Uterus (tissue), 4 donors: ENCODE measurements around the gene TMEM125. TPM values are rescaled to one million over a fixed set of nuclear protein-coding genes. Genes with fewer than 3 reads are reported as not detected.

ENCODE experiments used
- DNase-seq, 2 donors: peaks; one replicate each; pipeline ENCODE4 v3.0.0-alpha.2; 2019 to 2020
- H3K27ac ChIP-seq, 2 donors: fragments of 200-600 bp; sonication (generic); 1 replicate in 1 of 2; 2 replicates in 1 of 2; pipeline ENCODE4 v1.5.1; 2016 to 2018
- H3K27me3 ChIP-seq, 2 donors: fragments of 200-600 bp; sonication (generic); one replicate each; pipeline ENCODE4 v1.5.1; 2018 to 2019; ENCODE audit warnings: control low read depth in 1 of 2
- H3K36me3 ChIP-seq, 2 donors: fragments of 200-600 bp; sonication (generic); one replicate each; pipeline ENCODE4 v1.5.1; 2019; ENCODE audit warnings: control low read depth in 1 of 2
- H3K4me1 ChIP-seq, 2 donors: fragments of 200-600 bp; sonication (generic); one replicate each; pipeline ENCODE4 v1.5.1; 2018 to 2019; ENCODE audit warnings: control low read depth in 1 of 2
- H3K4me3 ChIP-seq, 2 donors: fragments of 200-600 bp; sonication (generic); 1 replicate in 1 of 2; 2 replicates in 1 of 2; pipeline ENCODE4 v1.5.1; 2018 to 2019; ENCODE audit warnings: mild to moderate bottlenecking in 1 of 2
- H3K9me3 ChIP-seq, 2 donors: fragments of 200-600 bp; sonication (generic); one replicate each; pipeline ENCODE4 v1.5.1; 2019; ENCODE audit warnings: control low read depth in 1 of 2
- CTCF ChIP-seq, 4 experiments: fragments of 200-600 bp in 2 of 4; fragments of 450-650 bp in 2 of 4; sonication (generic) in 2 of 4; IDR thresholded peaks; one replicate each; pipeline ENCODE4 v1.5.1; 2016 to 2019; ENCODE audit warnings: antibody characterized with exemption in 4 of 4, mild to moderate bottlenecking in 2 of 4, moderate library complexity in 1 of 4
- POLR2A ChIP-seq, 2 donors: fragments of 450-650 bp; IDR thresholded peaks; one replicate each; pipeline ENCODE4 v1.6.1; 2016; ENCODE audit warnings: antibody characterized with exemption in 2 of 2, mild to moderate bottlenecking in 1 of 2, moderate library complexity in 1 of 2
- intact Hi-C: fragments of 100-400 bp; cut with DNase I; formaldehyde crosslinking; loops from one replicate; pipeline ENCODE4 v1.15.1; 2023; ENCODE audit warnings: low total_unique reads
- total RNA-seq, 4 donors: library from RNA; depleted of rRNA in 3 of 4; stranded (reverse); fragments of >200 nt in 3 of 4; gene quantifications; one replicate each; pipeline versions ENCODE4 v1.1.0 to v1.2.4, GENCODE V29; 2014 to 2023
- donor health status: DM: yes; HTN: yes; CAD: no.

The TMEM125 gene
- total RNA-seq, 4 donors from 2014 or later, result 0.55 to 3.6 TPM; not detected in 2

- H3K4me1 ChIP-seq, result no peaks in the 10 kb centered on the region
- no peaks in the 10 kb centered on the region for H3K9me3 ChIP-seq
- intact Hi-C loops, result loop anchor here (10.0 kb wide), 1 partner anchor 190 kb away; no protein-coding TSS in a partner anchor
- H3K4me3 ChIP-seq, result no peak overlapping the region
- no peak for DNase-seq
- TF ChIP-seq CTCF (IDR thresholded peaks at IDR 0.05) (no peak), POLR2A (IDR thresholded peaks at IDR 0.05) (no peak)
- no peak overlapping the region for H3K27ac ChIP-seq
- no peaks in the 10 kb centered on the region for H3K36me3 ChIP-seq
- H3K27me3 ChIP-seq, result no peaks in the 10 kb centered on the region
These were observed 44.6 kb upstream of the TMEM125 start for GRCh38 chr1:43225168-43225567.

- H3K9me3 ChIP-seq, result no peaks in the 10 kb centered on the region
- peak; percentile 84 to 90 (median 88) for TF ChIP-seq CTCF (IDR thresholded peaks at IDR 0.05)
- no peak for TF ChIP-seq POLR2A (IDR thresholded peaks at IDR 0.05)
- no peaks in the 10 kb centered on the region for H3K36me3 ChIP-seq
- H3K27me3 ChIP-seq, result no peaks in the 10 kb centered on the region
- intact Hi-C loops, result loop anchor here (10.0 kb wide), 1 partner anchor 188 kb away; no protein-coding TSS in a partner anchor
- H3K4me1 ChIP-seq, result no peaks in the 10 kb centered on the region
- peak; percentile 80 to 81 for DNase-seq
- H3K4me3 ChIP-seq, result no peak overlapping the region
- H3K27ac ChIP-seq, result no peak overlapping the region
These were observed 42.5 kb upstream of the TMEM125 start for GRCh38 chr1:43227143-43227764.

- no peak for DNase-seq
- intact Hi-C loops, result loop anchor here (10.0 kb wide), 1 partner anchor 185 kb away; no protein-coding TSS in a partner anchor
- Histone ChIP-seq H3K4me3 (no peak overlapping the region), H3K9me3 (no peaks in the 10 kb centered on the region), H3K4me1 (no peaks in the 10 kb centered on the region), H3K27me3 (no peaks in the 10 kb centered on the region), H3K27ac (no peak overlapping the region), H3K36me3 (no peaks in the 10 kb centered on the region)
- no peak for TF ChIP-seq POLR2A (IDR thresholded peaks at IDR 0.05)
- TF ChIP-seq CTCF (IDR thresholded peaks at IDR 0.05), result no peak
These were observed 39.7 kb upstream of the TMEM125 start for GRCh38 chr1:43229826-43230780.

- intact Hi-C loops, result no loop called here
- H3K4me3 ChIP-seq, result no peak overlapping the region
These were observed 37.7 kb upstream of the TMEM125 start for GRCh38 chr1:43232074-43232473.

More at GRCh38 chr1:43232074-43232473, 37.7 kb upstream of the TMEM125 start:
- DNase-seq, result no peak
- Histone ChIP-seq H3K9me3 (no peaks in the 10 kb centered on the region), H3K4me1 (no peaks in the 10 kb centered on the region), H3K27ac (no peak overlapping the region), H3K36me3 (no peaks in the 10 kb centered on the region), H3K27me3 (no peaks in the 10 kb centered on the region)
- TF ChIP-seq POLR2A (IDR thresholded peaks at IDR 0.05), result no peak
- TF ChIP-seq CTCF (IDR thresholded peaks at IDR 0.05), result no peak
